GM21737 (cell line): Measurements from ENCODE around the gene ZFP64.
"Not testable (repeated sequence)": the region's sequence is repeated elsewhere in the genome, so short reads cannot be mapped to it uniquely, and the experiment has no call there.

ENCODE experiments used
- ATAC-seq: cut with Tn5 transposase; IDR thresholded peaks from one replicate; pipeline ENCODE4 v1.9.1; 2021; ENCODE audit warnings: mild to moderate bottlenecking, moderate library complexity; ENCODE audit not compliant: unreplicated experiment

The ZFP64 gene

GRCh38 chr20:52207020-52207810 is 15.6 kb upstream of the ZFP64 start:
- ATAC-seq: no peak

- no peak for ATAC-seq
These were observed 12.6 kb upstream of the ZFP64 start for GRCh38 chr20:52204136-52204535.

GRCh38 chr20:52201395-52201794 is 9.8 kb upstream of the ZFP64 start:
- no peak for ATAC-seq

GRCh38 chr20:52200870-52201269 is 9.3 kb upstream of the ZFP64 start:
- no peak for ATAC-seq

- ATAC-seq: no peak
These were observed 5.3 kb upstream of the ZFP64 start for GRCh38 chr20:52196845-52197244.

- ATAC-seq: no peak
These were observed 2.4 kb upstream of the ZFP64 start for GRCh38 chr20:52193886-52194545.

GRCh38 chr20:52193133-52193532 is 1.6 kb upstream of the ZFP64 start:
- ATAC-seq: no peak

GRCh38 chr20:52192719-52193007 is 1.1 kb upstream of the ZFP64 start:
- not testable (repeated sequence) for ATAC-seq

GRCh38 chr20:52191916-52192718 is 538 bp upstream of the ZFP64 start:
- ATAC-seq: peak; percentile 43

- ATAC-seq: peak; percentile 37
These were observed 995 bp downstream of the ZFP64 start for GRCh38 chr20:52190437-52191131.

- ATAC-seq: no peak
These were observed 9.8 kb downstream of the ZFP64 start for GRCh38 chr20:52181766-52182165.

GRCh38 chr20:52180180-52180840 is 11.3 kb downstream of the ZFP64 start:
- ATAC-seq: no peak

- peak; percentile 84 for ATAC-seq
These were observed 12.0 kb downstream of the ZFP64 start for GRCh38 chr20:52179331-52180179.

GRCh38 chr20:52178691-52179090 is 12.9 kb downstream of the ZFP64 start:
- ATAC-seq: no peak

- no peak for ATAC-seq
These were observed 15.7 kb downstream of the ZFP64 start for GRCh38 chr20:52175840-52176239.

GRCh38 chr20:52172392-52173047 is 19.1 kb downstream of the ZFP64 start:
- ATAC-seq: peak; percentile 75

GRCh38 chr20:52171025-52171424 is 20.6 kb downstream of the ZFP64 start:
- no peak for ATAC-seq

GRCh38 chr20:52168116-52168515 is 23.5 kb downstream of the ZFP64 start:
- ATAC-seq: no peak

- no peak for ATAC-seq
These were observed 24.2 kb downstream of the ZFP64 start for GRCh38 chr20:52167232-52167840.
